Stimulated activated CD8-positive, alpha-beta memory T cell treated with anti-CD3 and anti-CD28 coated beads, Interleukin-12 subunit alpha, Interleukin-12 subunit beta, amount 100 ng/mL, for 1 hour (primary cell): ENCODE results near the gene HOXA7.

ENCODE experiments used
- DNase-seq: peaks from one replicate; pipeline ENCODE4 v3.0.0-alpha.2; 2020; ENCODE audit warnings: low read depth

HOXA7 gene

GRCh38 chr7:27182285-27182841 lies 25.9 kb upstream of the HOXA7 start:
- no peak for DNase-seq

GRCh38 chr7:27181795-27182275 lies 25.4 kb upstream of the HOXA7 start:
- no peak for DNase-seq

GRCh38 chr7:27180431-27181420 lies 24.3 kb upstream of the HOXA7 start:
- no peak for DNase-seq

- peak; percentile 48 for DNase-seq
Observed at GRCh38 chr7:27179503-27180430, 23.3 kb upstream of the HOXA7 start.

DNA sequence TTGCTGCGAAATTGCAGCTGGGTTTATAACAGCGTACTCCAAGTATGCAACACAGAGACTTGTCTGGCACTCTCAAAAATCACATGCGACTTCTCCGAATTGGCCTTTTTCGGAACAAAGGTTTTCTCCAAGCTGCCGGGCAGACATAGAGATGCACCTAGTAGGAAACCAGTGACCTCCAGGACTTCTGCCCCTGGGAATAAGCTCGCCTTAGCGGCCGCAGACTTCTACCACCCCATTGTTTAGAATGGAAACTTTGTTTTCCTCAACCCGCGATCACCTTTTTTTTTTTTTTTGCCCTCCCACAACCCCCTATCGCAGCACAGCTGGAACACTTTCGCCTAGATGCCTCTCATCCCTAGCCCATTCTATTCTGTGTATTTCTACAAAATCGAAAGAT lies 22.6 kb upstream of the HOXA7 start:
- DNase-seq = no peak

GRCh38 chr7:27178366-27178765 lies 21.9 kb upstream of the HOXA7 start:
- no peak for DNase-seq

DNA sequence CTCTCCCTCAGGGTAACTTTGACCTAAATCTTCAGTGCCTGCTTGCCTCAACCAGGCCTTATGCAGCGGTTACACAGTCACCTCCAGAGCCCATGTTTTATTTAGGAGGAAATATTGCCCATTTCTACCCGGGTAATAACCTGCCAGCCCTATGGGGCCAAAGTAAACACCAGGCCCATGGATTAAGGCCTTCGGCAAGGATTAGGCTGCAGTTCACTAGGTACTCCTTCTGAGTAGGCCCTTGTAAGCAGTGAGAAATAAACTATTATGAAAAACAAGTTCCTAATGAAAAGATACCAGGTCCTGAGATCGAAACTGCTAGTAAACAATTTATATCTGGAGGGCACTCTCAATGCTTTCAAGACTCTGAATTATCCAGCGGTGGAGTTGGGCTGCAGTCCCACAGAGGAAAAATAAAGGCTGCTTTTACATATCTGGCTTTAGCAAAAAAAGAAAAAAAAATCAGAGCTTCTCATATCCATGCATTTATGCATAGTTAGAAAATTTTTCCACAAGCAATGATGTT lies 21.4 kb upstream of the HOXA7 start:
- DNase-seq = no peak

DNA sequence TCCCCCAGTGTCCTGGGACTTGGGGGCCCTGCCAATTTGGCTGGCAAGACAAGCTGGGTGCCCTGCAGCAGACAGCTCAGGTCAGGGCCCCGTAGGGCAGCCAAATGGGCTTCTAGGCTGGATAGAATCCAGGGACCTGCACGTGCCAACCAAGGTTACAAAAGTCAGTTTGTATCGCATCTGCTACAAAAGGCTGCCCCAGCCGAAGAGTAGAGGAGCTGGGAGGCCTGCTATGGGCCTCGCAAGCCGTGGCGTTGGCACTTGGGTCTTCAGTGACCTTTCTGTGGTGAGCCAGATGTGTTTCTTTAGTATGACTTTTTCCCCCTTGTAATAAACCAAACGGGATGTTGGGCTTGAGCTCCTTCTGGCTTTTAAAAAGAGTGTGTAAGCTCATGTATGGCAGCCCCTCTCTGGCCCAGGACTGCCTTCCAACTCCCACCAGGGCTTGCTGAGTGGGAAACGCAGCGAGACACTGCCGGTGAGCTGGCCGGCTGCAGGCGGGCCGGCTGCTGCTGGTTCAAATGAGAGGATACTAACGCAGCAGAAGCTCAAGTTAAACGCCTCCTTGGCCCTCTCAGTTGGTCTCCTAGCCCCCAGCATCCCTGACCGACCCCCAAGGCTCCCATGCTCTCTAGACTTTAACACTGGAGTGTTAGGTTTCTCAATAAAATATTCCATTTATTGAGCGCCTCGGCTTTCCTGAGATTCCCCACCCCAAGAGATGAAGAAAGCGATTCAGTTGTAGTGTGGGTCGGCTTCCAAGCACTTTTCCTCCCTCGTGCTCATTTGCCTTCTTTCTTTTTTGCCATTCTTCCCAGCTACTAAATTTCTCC lies 20.7 kb upstream of the HOXA7 start:
- DNase-seq = no peak

DNA sequence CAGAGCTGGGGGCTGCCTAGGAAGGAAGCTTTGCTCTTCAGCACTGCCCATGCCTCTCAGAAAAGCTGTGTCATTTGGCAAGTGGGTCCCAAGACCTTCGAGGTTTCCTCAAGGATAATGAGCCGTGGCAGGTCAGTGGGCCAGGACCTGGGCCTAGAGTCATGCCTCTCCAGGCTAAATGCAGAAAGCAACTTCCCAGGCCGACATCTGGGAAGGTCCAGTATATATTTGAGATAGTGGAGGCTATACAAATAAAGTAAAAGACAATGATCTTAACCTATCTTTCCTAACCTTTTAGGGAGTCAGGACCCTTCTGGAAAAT lies 20.0 kb upstream of the HOXA7 start:
- no peak for DNase-seq

- DNase-seq = no peak
Observed at GRCh38 chr7:27175626-27176523, 19.4 kb upstream of the HOXA7 start.

DNA sequence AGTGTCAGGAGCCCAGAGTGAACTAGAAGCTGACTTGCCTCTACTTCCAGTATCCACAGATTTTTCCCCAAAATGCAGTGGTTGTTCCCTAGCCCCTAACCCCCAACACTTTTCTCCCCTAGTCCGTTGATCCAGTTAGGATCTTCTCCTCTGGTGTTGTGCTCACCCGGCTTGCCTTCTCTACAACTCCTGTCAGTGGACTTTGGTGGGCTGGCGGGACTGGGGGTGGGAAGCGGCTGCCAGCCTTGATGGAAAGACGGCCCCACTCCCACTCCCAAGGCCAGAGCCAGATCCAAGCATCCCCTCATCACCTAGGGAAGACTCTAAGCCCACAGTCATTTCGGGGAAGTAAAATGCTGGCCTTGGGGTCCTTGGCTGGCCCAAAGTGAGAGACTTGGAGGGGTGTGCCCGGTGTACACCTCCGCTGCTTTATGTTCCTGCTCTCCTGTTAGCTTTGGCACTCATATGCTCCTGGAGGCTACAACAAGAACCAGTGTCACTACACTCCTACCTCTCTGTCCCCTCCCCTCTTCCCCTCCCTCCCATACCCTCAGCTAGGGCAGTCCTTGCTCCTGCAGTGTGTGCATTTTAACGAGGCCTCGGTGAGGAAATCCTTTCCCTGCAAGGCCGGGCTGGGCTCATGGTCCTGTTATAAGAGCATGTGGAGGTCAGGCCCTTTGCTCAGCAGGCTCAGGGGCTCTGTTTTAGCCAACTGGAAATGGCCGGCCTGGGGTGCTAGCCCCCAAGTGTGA lies 18.6 kb upstream of the HOXA7 start:
- DNase-seq = no peak

GRCh38 chr7:27173956-27174873 lies 17.7 kb upstream of the HOXA7 start, which contains the start of gene HOXA10:
Gene HOXA10 (minus strand): TSS chr7:27174320. CDS start chr7:27174306, 14 bp downstream.
- DNase-seq = no peak

DNA sequence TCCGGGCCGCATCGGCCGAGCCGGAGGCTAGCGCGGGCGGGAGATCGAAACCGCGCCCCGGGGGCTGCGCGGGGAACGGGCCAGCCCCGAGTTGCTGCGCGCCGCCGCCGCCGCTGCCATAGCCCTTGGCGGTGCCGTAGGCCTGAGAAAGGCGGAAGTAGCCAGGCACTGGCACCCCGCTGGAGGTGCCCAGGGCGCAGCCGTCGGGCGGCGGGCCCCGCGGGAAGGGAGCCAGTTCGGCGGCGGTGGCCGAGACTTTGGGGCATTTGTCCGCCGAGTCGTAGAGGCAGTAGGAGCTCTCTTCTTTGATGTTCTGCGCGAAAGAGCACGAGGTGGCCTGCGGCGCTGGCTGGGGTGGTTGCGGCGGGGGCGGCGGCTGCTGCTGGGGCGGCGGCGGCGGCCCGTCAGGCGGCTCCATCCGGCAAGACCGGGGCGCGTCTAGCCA lies 17.1 kb upstream of the HOXA7 start:
- no peak for DNase-seq

DNA sequence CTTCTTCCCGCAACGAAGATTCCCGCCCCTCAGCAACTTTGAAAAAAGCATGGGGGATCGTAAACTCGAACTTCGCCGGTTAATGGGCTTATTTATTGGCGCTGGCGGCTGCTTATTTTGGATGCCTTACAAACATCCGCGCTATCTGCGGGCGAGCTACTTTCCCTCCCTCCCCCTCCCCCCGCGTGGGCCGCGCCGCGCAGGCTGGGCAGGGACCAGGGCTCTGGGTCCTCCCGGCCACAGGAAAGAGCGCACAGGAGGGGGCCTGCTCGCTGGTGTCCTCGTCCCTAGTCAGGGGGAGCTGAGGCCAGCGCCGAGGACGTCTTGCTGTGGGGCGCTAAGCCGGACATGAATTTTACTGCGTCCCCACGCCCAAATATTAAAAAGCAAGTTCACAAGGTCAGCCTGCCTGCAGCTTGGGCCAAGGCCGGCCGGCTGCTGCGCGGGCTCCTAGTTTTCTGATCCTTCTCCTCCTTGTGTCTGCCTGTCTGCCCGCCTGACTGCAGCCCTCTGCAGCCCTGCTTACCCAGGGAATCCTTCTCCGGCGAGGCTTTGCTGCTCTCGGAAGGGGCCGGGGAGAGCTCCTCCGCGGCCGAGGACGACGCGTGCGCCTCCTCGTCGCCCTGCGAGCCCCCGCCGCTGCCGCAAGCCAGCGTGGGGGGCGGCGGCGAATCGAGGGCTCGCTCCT lies 16.5 kb upstream of the HOXA7 start:
- no peak for DNase-seq

DNA sequence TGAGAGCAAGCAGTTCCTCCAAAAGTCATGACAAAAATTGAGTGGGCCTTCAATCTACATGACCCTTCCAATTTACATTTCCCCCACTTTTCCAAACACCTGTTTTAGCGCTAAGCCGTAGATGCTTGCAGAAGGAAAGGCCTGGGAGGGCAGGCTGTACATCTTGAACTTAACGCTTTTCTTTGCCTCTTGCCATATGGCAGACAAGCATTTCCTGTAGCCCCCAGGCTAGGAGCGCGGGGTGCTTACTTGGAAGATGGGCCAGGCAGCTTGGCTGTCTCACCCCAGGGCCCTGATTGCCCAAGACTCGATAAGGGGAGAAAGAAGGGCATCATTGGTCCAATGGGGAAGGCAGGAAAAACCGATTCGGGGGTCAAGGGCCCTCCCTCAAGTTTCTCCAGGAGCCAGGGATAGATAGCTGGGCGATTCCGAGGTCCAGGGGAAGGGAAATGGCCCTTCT lies 15.9 kb upstream of the HOXA7 start:
- DNase-seq = no peak

GRCh38 chr7:27171637-27172314 lies 15.3 kb upstream of the HOXA7 start:
- DNase-seq = no peak

GRCh38 chr7:27171325-27171636 lies 14.8 kb upstream of the HOXA7 start:
- DNase-seq = no peak
